ENCODE data around the gene NPHP4. TPM values are rescaled to one million over a fixed set of nuclear protein-coding genes. Genes with fewer than 3 reads are reported as not detected.
A peak's percentile ranks its signal among the peaks of the same experiment; 100 is the strongest.

NPHP4 gene
- 2.4 and 12.0 TPM in 2 replicates for total RNA-seq (2014; rRNA removed; shearing (Covaris generic))

GRCh38 chr1:5992026-5992813 lies at the start of gene NPHP4:
NPHP4 (minus strand) TSS chr1:5992425; CDS start chr1:5986289, 6,136 bp downstream.
- DNase-seq (ENCODE audit: low spot score) = peak; percentile 97

- DNase-seq (ENCODE audit: low spot score) = no peak
These were observed 49.3 kb upstream of the NPHP4 start for GRCh38 chr1:6041432-6042062.

GRCh38 chr1:6040861-6041415 lies 48.7 kb upstream of the NPHP4 start:
- DNase-seq (ENCODE audit: low spot score) = no peak

GRCh38 chr1:6040444-6040843 lies 48.2 kb upstream of the NPHP4 start:
- DNase-seq (ENCODE audit: low spot score) = no peak

- no peak for DNase-seq (ENCODE audit: low spot score)
These were observed 46.8 kb upstream of the NPHP4 start for GRCh38 chr1:6039031-6039430.

- no peak for DNase-seq (ENCODE audit: low spot score)
These were observed 46.4 kb upstream of the NPHP4 start for GRCh38 chr1:6038603-6039002.

- peak; percentile 48 for DNase-seq (ENCODE audit: low spot score)
These were observed 45.1 kb upstream of the NPHP4 start for GRCh38 chr1:6037338-6037762.

GRCh38 chr1:6035719-6036118 lies 43.5 kb upstream of the NPHP4 start:
- no peak for DNase-seq (ENCODE audit: low spot score)

GRCh38 chr1:6035303-6035702 lies 43.1 kb upstream of the NPHP4 start:
- no peak for DNase-seq (ENCODE audit: low spot score)

- no peak for DNase-seq (ENCODE audit: low spot score)
These were observed 42.5 kb upstream of the NPHP4 start for GRCh38 chr1:6034750-6035096.

- DNase-seq (ENCODE audit: low spot score) = no peak
These were observed 41.9 kb upstream of the NPHP4 start for GRCh38 chr1:6033986-6034749.

- no peak for DNase-seq (ENCODE audit: low spot score)
These were observed 40.9 kb upstream of the NPHP4 start for GRCh38 chr1:6033124-6033523.

GRCh38 chr1:6030547-6031261 lies 38.5 kb upstream of the NPHP4 start:
- DNase-seq (ENCODE audit: low spot score) = no peak

GRCh38 chr1:6030132-6030531 lies 37.9 kb upstream of the NPHP4 start:
- DNase-seq (ENCODE audit: low spot score) = no peak

- no peak for DNase-seq (ENCODE audit: low spot score)
These were observed 37.1 kb upstream of the NPHP4 start for GRCh38 chr1:6029351-6029750.

GRCh38 chr1:6028042-6028850 lies 36.0 kb upstream of the NPHP4 start:
- DNase-seq (ENCODE audit: low spot score) = peak; percentile 22

GRCh38 chr1:6027591-6027990 lies 35.4 kb upstream of the NPHP4 start:
- DNase-seq (ENCODE audit: low spot score) = no peak

- DNase-seq (ENCODE audit: low spot score) = no peak
These were observed 34.0 kb upstream of the NPHP4 start for GRCh38 chr1:6026095-6026809.

- no peak for DNase-seq (ENCODE audit: low spot score)
These were observed 33.3 kb upstream of the NPHP4 start for GRCh38 chr1:6025269-6026094.
